Astrocyte (in vitro differentiated cells and primary cell): Measurements from ENCODE around the gene CHRNA4. TPM values are rescaled to one million over a fixed set of nuclear protein-coding genes. Genes with fewer than 3 reads are reported as not detected.

ENCODE experiments used
- DNase-seq: peaks from one replicate; pipeline ENCODE4 v3.0.0-alpha.2; 2010; ENCODE audit warnings: low read depth
- FAIRE-seq: peaks from 2 replicates; lab custom pipeline; 2011; peaks lifted over from hg19 to GRCh38; lab: Jason Lieb, UNC
- H2AFZ ChIP-seq: 2 replicates; pipeline ENCODE4 v1.6.0; 2012; ENCODE audit warnings: low read depth, low read length, inconsistent platforms
- H3K27ac ChIP-seq: 2 replicates; pipeline ENCODE4 v1.5.1; 2011; ENCODE audit warnings: low read depth, low read length, inconsistent platforms
- H3K27me3 ChIP-seq: 2 replicates; pipeline ENCODE4 v1.6.0; 2011; ENCODE audit warnings: low read length, inconsistent platforms; ENCODE audit not compliant: insufficient read depth
- H3K36me3 ChIP-seq: 2 replicates; pipeline ENCODE4 v1.5.1; 2011; ENCODE audit warnings: low read length, inconsistent platforms; ENCODE audit not compliant: insufficient read depth
- H3K4me1 ChIP-seq: 2 replicates; pipeline ENCODE4 v1.5.1; 2011; ENCODE audit warnings: low read length, inconsistent platforms; ENCODE audit not compliant: insufficient read depth
- H3K4me2 ChIP-seq: 2 replicates; pipeline ENCODE4 v1.6.0; 2012; ENCODE audit warnings: low read length, inconsistent platforms
- H3K4me3 ChIP-seq: 2 replicates; pipeline ENCODE4 v1.5.1; 2011; ENCODE audit warnings: low read depth, mild to moderate bottlenecking, low read length, inconsistent platforms; ENCODE audit not compliant: insufficient read depth
- H3K79me2 ChIP-seq: 2 replicates; pipeline ENCODE4 v1.6.0; 2012; ENCODE audit warnings: mild to moderate bottlenecking, low read length, inconsistent platforms; ENCODE audit not compliant: insufficient read depth
- H3K9ac ChIP-seq: 2 replicates; pipeline ENCODE4 v1.6.0; 2012; ENCODE audit warnings: mild to moderate bottlenecking, low read length, inconsistent platforms
- H3K9me3 ChIP-seq: 2 replicates; pipeline ENCODE4 v1.5.1; 2012; ENCODE audit warnings: low read depth, mild to moderate bottlenecking, low read length, inconsistent platforms; ENCODE audit not compliant: insufficient read depth
- H4K20me1 ChIP-seq: 2 replicates; pipeline ENCODE4 v1.6.0; 2012; ENCODE audit warnings: low read length, inconsistent platforms; ENCODE audit not compliant: insufficient read depth
- H3K27ac Mint-ChIP-seq: one replicate; pipeline ENCODE4 v1.8.0; 2021; ENCODE audit warnings: mild to moderate bottlenecking, mixed read lengths; ENCODE audit not compliant: unreplicated experiment
- H3K27me3 Mint-ChIP-seq: one replicate; pipeline ENCODE4 v1.8.0; 2021; ENCODE audit warnings: low read depth, mixed read lengths; ENCODE audit not compliant: unreplicated experiment
- H3K36me3 Mint-ChIP-seq: one replicate; pipeline ENCODE4 v1.8.0; 2021; ENCODE audit warnings: low read depth, mixed read lengths; ENCODE audit not compliant: unreplicated experiment
- H3K4me1 Mint-ChIP-seq: one replicate; pipeline ENCODE4 v1.8.0; 2021; ENCODE audit warnings: low read depth, mixed read lengths; ENCODE audit not compliant: unreplicated experiment
- H3K4me3 Mint-ChIP-seq: one replicate; pipeline ENCODE4 v1.8.0; 2021; ENCODE audit warnings: mild to moderate bottlenecking, moderate library complexity, mixed read lengths; ENCODE audit not compliant: unreplicated experiment
- H3K9me3 Mint-ChIP-seq: one replicate; pipeline ENCODE4 v1.8.0; 2021; ENCODE audit warnings: mild to moderate bottlenecking, mixed read lengths; ENCODE audit not compliant: unreplicated experiment
- EZH2 ChIP-seq: IDR thresholded peaks from 2 replicates; pipeline ENCODE4 v1.6.1; 2012; ENCODE audit warnings: mild to moderate bottlenecking, low read length, inconsistent platforms; ENCODE audit not compliant: insufficient read depth
- total RNA-seq: library from RNA; stranded (reverse); gene quantifications from 2 replicates; pipeline ENCODE4 v1.2.1, GENCODE V29; 2021
- TF ChIP-seq, protein P1 (sequence below): IDR thresholded peaks from 2 replicates; pipeline ENCODE4 v1.5.1; 2011; ENCODE audit warnings: low read depth, mild to moderate bottlenecking, inconsistent platforms, low read length, moderate library complexity; ENCODE audit not compliant: insufficient read depth

The CHRNA4 gene
- total RNA-seq, 1 donor from 2014 or later, result 1.8 TPM

DNA sequence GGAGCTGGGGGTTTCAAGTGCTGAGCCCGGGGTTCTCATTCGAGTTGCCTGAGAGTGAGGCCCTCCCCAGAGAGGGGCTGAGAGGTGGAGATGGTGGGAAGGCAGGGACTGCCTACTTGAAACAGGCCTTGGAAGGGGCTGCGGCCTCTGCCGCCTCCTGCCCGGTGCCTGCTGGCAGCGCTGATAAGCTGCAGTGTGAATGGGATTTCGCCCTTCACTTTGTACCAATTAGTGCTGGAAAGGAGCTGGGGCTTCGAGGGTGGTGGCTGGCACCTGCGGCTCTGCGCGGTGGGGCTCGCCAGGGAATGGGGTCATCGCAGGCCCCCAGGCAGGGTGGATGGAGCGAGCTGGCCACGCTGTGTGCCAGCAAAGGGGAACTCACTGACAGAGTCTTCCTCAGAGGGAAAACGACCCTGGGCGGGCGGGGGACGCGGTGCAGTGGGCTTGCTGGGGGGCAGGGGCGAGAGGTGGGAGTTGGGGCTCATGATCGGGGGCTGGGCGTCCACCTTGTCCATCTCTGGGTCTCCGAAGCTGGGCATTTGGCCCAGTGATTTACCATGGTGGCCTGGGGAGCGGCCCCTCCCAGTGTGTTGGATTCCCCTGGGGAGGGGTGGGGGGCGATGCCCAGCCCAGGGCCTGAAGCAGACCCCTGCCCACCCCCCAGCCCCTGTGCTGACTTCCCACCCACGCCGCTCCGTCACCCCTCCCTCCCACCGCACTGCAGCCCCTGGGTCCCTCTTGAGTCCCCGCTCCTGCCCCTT, 45.2 kb downstream of the CHRNA4 start:
- no peaks in the 10 kb centered on the region for H3K27me3 ChIP-seq
- Mint-ChIP-seq H3K27me3 (peaks cover 9% of the 10 kb centered on the region), H3K27ac (no peak overlapping the region), H3K4me3 (no peak overlapping the region), H3K36me3 (no peaks in the 10 kb centered on the region), H3K4me1 (no peaks in the 10 kb centered on the region), H3K9me3 (no peaks in the 10 kb centered on the region)
- no peak overlapping the region for H3K27ac ChIP-seq
- no peak for FAIRE-seq
- H3K4me2 ChIP-seq, result no peak overlapping the region
- H3K36me3 ChIP-seq, result no peaks in the 10 kb centered on the region
- H3K4me3 ChIP-seq, result no peak overlapping the region
- H4K20me1 ChIP-seq, result no peaks in the 10 kb centered on the region
- no peaks in the 10 kb centered on the region for H3K79me2 ChIP-seq
- H2AFZ ChIP-seq, result no peak overlapping the region
- no peaks in the 10 kb centered on the region for H3K4me1 ChIP-seq
- TF ChIP-seq, protein P1, sequence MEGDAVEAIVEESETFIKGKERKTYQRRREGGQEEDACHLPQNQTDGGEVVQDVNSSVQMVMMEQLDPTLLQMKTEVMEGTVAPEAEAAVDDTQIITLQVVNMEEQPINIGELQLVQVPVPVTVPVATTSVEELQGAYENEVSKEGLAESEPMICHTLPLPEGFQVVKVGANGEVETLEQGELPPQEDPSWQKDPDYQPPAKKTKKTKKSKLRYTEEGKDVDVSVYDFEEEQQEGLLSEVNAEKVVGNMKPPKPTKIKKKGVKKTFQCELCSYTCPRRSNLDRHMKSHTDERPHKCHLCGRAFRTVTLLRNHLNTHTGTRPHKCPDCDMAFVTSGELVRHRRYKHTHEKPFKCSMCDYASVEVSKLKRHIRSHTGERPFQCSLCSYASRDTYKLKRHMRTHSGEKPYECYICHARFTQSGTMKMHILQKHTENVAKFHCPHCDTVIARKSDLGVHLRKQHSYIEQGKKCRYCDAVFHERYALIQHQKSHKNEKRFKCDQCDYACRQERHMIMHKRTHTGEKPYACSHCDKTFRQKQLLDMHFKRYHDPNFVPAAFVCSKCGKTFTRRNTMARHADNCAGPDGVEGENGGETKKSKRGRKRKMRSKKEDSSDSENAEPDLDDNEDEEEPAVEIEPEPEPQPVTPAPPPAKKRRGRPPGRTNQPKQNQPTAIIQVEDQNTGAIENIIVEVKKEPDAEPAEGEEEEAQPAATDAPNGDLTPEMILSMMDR, result no peak
- TF ChIP-seq EZH2, result no peak
- H3K9ac ChIP-seq, result no peak overlapping the region
- no peak for DNase-seq
- no peaks in the 10 kb centered on the region for H3K9me3 ChIP-seq

- no peaks in the 10 kb centered on the region for H4K20me1 ChIP-seq
- no peaks in the 10 kb centered on the region for H3K9me3 ChIP-seq
- Mint-ChIP-seq H3K36me3 (no peaks in the 10 kb centered on the region), H3K27ac (no peak overlapping the region), H3K4me3 (no peak overlapping the region), H3K9me3 (no peaks in the 10 kb centered on the region), H3K4me1 (peaks cover 3% of the 10 kb centered on the region), H3K27me3 (peaks cover 9% of the 10 kb centered on the region)
- no peaks in the 10 kb centered on the region for H3K36me3 ChIP-seq
- H3K4me1 ChIP-seq, result no peaks in the 10 kb centered on the region
- H3K9ac ChIP-seq, result no peak overlapping the region
- no peaks in the 10 kb centered on the region for H3K79me2 ChIP-seq
- FAIRE-seq, result no peak
- no peak overlapping the region for H3K4me3 ChIP-seq
- H3K27me3 ChIP-seq, result no peaks in the 10 kb centered on the region
- no peak overlapping the region for H3K4me2 ChIP-seq
- TF ChIP-seq, protein P1, result no peak
- no peak for TF ChIP-seq EZH2
- no peak for DNase-seq
- no peak overlapping the region for H2AFZ ChIP-seq
- H3K27ac ChIP-seq, result no peak overlapping the region
Measured at GRCh38 chr20:63315240-63315689, 45.9 kb downstream of the CHRNA4 start.
